WERI-Rb-1 (cell line): ENCODE results near the gene ATP2B3.

Experiments
- DNase-seq: peaks from one replicate; pipeline ENCODE4 v3.0.0-alpha.2; 2020
- H3K27ac ChIP-seq: fragments of 250-450 bp; sonication (Bioruptor Pico); 2 replicates; pipeline ENCODE4 v1.5.1; 2020; ENCODE audit warnings: mild to moderate bottlenecking, moderate library complexity
- H3K27me3 ChIP-seq: fragments of 250-450 bp; sonication (Bioruptor Pico); 2 replicates; pipeline ENCODE4 v1.5.1; 2021; ENCODE audit warnings: mild to moderate bottlenecking, low read depth, moderate library complexity; ENCODE audit not compliant: insufficient read depth, severe bottlenecking
- H3K36me3 ChIP-seq: fragments of 250-450 bp; sonication (Bioruptor Pico); 2 replicates; pipeline ENCODE4 v1.5.1; 2020; ENCODE audit warnings: mild to moderate bottlenecking, moderate library complexity
- H3K4me3 ChIP-seq: 2 replicates; pipeline ENCODE4 v1.5.1; 2011; ENCODE audit warnings: low read depth, mild to moderate bottlenecking, control low read depth, low read length
- H3K9me3 ChIP-seq: fragments of 250-450 bp; sonication (Bioruptor Pico); 2 replicates; pipeline ENCODE4 v1.5.1; 2021; ENCODE audit warnings: mild to moderate bottlenecking, moderate library complexity; ENCODE audit not compliant: severe bottlenecking
- CTCF ChIP-seq: IDR thresholded peaks from 2 replicates; pipeline ENCODE4 v1.5.1; 2011; ENCODE audit warnings: low read depth, mild to moderate bottlenecking, control low read depth, inconsistent platforms, low read length

The ATP2B3 gene

DNA sequence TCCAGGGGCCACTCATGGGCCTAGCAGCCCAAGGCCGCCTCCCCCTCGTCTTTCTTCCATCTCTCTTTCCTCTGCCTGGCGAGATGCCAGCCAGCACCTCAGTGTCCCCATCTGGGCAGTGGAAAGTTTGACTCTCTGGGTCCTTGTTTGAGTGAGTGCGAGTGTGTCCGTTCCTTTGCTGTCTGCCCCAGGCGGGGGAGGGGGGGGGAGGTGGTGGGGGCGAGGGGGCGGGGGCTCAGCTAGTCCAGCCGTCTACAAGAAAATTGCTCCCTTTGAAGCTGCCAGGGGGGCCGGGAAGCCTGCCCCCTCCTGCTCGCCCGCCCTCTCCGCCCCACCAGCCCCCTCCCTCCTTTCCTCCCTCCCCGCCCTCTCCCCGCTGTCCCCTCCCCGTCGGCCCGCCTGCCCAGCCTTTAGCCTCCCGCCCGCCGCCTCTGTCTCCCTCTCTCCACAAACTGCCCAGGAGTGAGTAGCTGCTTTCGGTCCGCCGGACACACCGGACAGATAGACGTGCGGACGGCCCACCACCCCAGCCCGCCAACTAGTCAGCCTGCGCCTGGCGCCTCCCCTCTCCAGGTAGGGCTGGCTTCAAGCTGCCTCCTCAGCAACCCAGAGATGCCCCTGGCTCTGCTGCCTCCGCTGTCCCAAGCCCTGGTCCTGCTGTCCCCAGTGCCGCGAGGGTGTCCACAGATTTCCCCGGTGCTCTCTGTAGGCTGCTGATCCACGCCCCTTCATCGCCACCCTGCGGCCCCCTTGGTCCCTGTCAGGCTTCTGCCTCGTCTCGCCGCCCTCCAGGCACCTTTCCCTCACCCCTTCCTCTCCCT, 22.7 kb upstream of the ATP2B3 start, which contains the start of gene BGN:
Gene BGN, plus strand, starts transcription at position 440 of the 821 bp plus-strand sequence. CDS start 9,652 bp downstream, outside the sequence.
- Histone ChIP-seq H3K36me3 (no peaks in the 10 kb centered on the region), H3K27ac (peak within 1 kb of the TSS; percentile 47; the same call in 1 of the 2 replicates), H3K9me3 (no peaks in the 10 kb centered on the region), H3K4me3 (peak within 1 kb of the TSS; percentile 5), H3K27me3 (peaks cover 29% of the 10 kb centered on the region)
- TF ChIP-seq CTCF = peak; percentile 90
- peak; percentile 92 for DNase-seq

DNA sequence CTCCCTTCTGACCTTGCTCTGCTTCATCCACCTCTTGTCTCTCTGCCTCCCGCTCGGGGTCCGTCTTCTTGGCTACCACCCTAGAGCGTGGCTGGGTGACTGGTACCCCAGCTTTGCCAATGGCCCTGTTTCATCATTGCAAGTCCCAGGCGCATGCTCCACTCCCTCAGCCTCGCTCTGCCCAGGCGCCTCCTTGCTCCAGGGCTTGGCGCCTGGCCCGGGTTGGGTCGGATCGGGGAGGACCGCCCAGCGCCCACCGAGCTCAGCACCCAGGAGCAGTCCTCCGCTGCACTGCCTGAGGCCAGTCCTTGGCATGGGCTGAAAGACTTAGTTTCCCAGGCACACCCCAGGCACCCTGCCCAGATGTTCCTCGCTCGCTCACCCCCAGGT, 22.1 kb upstream of the ATP2B3 start:
- H3K27ac ChIP-seq = no peak overlapping the region

DNA sequence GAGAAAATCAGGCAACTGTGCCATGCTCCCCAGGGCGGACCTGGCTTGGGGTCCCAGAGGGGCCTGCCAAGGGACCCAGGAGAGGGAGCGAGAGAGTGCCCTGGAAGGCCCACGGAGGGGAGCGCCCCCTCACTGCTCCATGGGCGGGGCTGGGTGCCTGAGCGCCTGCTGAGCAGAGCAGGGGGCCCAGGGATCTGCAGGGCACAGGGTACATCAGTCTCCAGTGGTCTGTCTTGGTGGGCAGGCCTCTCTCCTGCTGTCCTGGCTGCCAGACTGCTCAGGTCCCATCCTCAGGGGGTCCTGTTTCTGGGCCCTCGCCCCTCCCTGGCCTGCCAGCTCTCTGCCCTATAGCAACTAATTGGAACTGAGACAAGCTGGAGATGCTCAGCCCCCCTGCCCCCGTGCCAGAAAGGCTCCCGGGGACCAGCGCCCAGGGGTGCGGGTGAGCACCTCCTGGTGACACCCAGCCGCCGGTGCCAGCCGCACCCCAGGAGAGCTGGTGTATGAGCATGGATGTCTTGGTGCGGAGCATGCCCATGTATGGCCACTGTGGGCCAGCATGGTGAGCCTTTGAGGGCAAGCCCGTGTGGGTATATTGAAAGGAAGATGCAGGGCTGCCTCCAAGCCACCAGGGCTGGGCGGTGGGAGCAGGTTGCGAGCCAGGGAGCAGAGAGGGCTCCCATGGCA, 21.4 kb upstream of the ATP2B3 start:
- TF ChIP-seq CTCF = no peak
- no peak for DNase-seq
- H3K36me3 ChIP-seq = no peaks in the 10 kb centered on the region
- no peaks in the 10 kb centered on the region for H3K9me3 ChIP-seq
- H3K27ac ChIP-seq = no peak overlapping the region
- H3K27me3 ChIP-seq = peaks cover 25% of the 10 kb centered on the region
- H3K4me3 ChIP-seq = no peak overlapping the region

More for the DNA sequence above, 22.1 kb upstream of the ATP2B3 start:
- Histone ChIP-seq H3K4me3 (no peak overlapping the region; the same call in 1 of the 2 replicates), H3K36me3 (no peaks in the 10 kb centered on the region), H3K27me3 (peaks cover 26% of the 10 kb centered on the region), H3K9me3 (no peaks in the 10 kb centered on the region)
- TF ChIP-seq CTCF = no peak
- no peak for DNase-seq

GRCh38 chrX:153496590-153496959, 20.9 kb upstream of the ATP2B3 start:
- H3K27ac ChIP-seq = no peak overlapping the region
- H3K36me3 ChIP-seq = no peaks in the 10 kb centered on the region
- no peak overlapping the region for H3K4me3 ChIP-seq
- H3K27me3 ChIP-seq = peaks cover 25% of the 10 kb centered on the region
- no peak for TF ChIP-seq CTCF
- H3K9me3 ChIP-seq = no peaks in the 10 kb centered on the region
- no peak for DNase-seq

- Histone ChIP-seq H3K27me3 (peaks cover 33% of the 10 kb centered on the region), H3K27ac (no peak overlapping the region), H3K9me3 (no peaks in the 10 kb centered on the region), H3K4me3 (no peak overlapping the region), H3K36me3 (no peaks in the 10 kb centered on the region)
- no peak for TF ChIP-seq CTCF
- no peak for DNase-seq
Observed at GRCh38 chrX:153498453-153498852, 19.0 kb upstream of the ATP2B3 start.
